GM23338 (cell line): ENCODE results near the gene TAS2R30. TPM values are rescaled to one million over a fixed set of nuclear protein-coding genes. Genes with fewer than 3 reads are reported as not detected.
"Not testable (repeated sequence)": the region's sequence is repeated elsewhere in the genome, so short reads cannot be mapped to it uniquely, and the experiment has no call there.

ENCODE experiments used
- ATAC-seq: fragments of 200-7000 bp; cut with Tn5 transposase; 3 replicates; pipeline ENCODE4 v1.9.1; 2020
- DNase-seq: peaks from one replicate; pipeline ENCODE4 v3.0.0-alpha.2; 2015; ENCODE audit warnings: low spot score
- H2AFZ ChIP-seq: fragments of 200-600 bp; sonication (generic); 2 replicates; pipeline ENCODE4 v1.8.0; 2016; ENCODE audit warnings: antibody characterized with exemption, mild to moderate bottlenecking, moderate library complexity
- H3F3A ChIP-seq: fragments of 200-600 bp; sonication (generic); replicated peaks from 2 replicates; pipeline ENCODE4 v1.8.0; 2017; ENCODE audit warnings: antibody characterized with exemption, mixed run types, low read depth
- H3K27ac ChIP-seq: fragments of 200-600 bp; sonication (generic); 2 replicates; pipeline ENCODE4 v1.6.1; 2016; ENCODE audit warnings: low read depth
- H3K27me3 ChIP-seq: fragments of 200-600 bp; sonication (generic); 2 replicates; pipeline ENCODE4 v1.8.0; 2016; ENCODE audit warnings: mild to moderate bottlenecking, mixed run types, moderate library complexity; ENCODE audit not compliant: insufficient read depth
- H3K36me3 ChIP-seq: fragments of 200-600 bp; sonication (generic); 2 replicates; pipeline ENCODE4 v1.8.0; 2016; ENCODE audit warnings: mild to moderate bottlenecking; ENCODE audit not compliant: insufficient read depth
- H3K4me1 ChIP-seq: fragments of 200-600 bp; sonication (generic); 2 replicates; pipeline ENCODE4 v1.8.0; 2016; ENCODE audit warnings: mild to moderate bottlenecking, moderate library complexity; ENCODE audit not compliant: insufficient read depth
- H3K4me2 ChIP-seq: fragments of 200-600 bp; sonication (generic); 2 replicates; pipeline ENCODE4 v1.7.1; 2017; ENCODE audit warnings: mixed run types
- H3K4me3 ChIP-seq: fragments of 200-600 bp; sonication (generic); 2 replicates; pipeline ENCODE4 v1.6.1; 2016; ENCODE audit warnings: mixed run types
- H3K79me2 ChIP-seq: fragments of 200-600 bp; sonication (generic); replicated peaks from 2 replicates; pipeline ENCODE4 v1.8.0; 2017; ENCODE audit warnings: mild to moderate bottlenecking; ENCODE audit not compliant: insufficient read depth
- H3K9me2 ChIP-seq: fragments of 200-600 bp; sonication (generic); 2 replicates; pipeline ENCODE4 v1.8.0; 2017; ENCODE audit not compliant: insufficient read depth
- H4K20me1 ChIP-seq: fragments of 200-600 bp; sonication (generic); replicated peaks from 2 replicates; pipeline ENCODE4 v1.8.0; 2017; ENCODE audit warnings: mild to moderate bottlenecking; ENCODE audit not compliant: insufficient read depth
- H3K27ac Mint-ChIP-seq: 2 replicates; pipeline ENCODE4 v1.8.0; 2020; ENCODE audit warnings: inconsistent platforms, mild to moderate bottlenecking, moderate library complexity, mixed read lengths
- H3K27me3 Mint-ChIP-seq: 3 replicates; pipeline ENCODE4 v1.8.0; 2022; ENCODE audit warnings: low read depth, mild to moderate bottlenecking, moderate library complexity, mixed read lengths, inconsistent platforms; ENCODE audit not compliant: insufficient read depth, poor library complexity
- H3K36me3 Mint-ChIP-seq: 3 replicates; pipeline ENCODE4 v1.8.0; 2021; ENCODE audit warnings: low read depth, mild to moderate bottlenecking, inconsistent platforms, moderate library complexity, mixed read lengths
- H3K4me1 Mint-ChIP-seq: 3 replicates; pipeline ENCODE4 v1.8.0; 2020; ENCODE audit warnings: mild to moderate bottlenecking, inconsistent platforms, mixed read lengths
- H3K4me3 Mint-ChIP-seq: 3 replicates; pipeline ENCODE4 v1.8.0; 2021; ENCODE audit warnings: moderate library complexity, mild to moderate bottlenecking, inconsistent platforms, mixed read lengths
- H3K9me3 Mint-ChIP-seq: 3 replicates; pipeline ENCODE4 v1.8.0; 2020; ENCODE audit warnings: moderate library complexity, mild to moderate bottlenecking, inconsistent platforms, mixed read lengths
- CTCF ChIP-seq, 2 experiments: fragments of 200-600 bp in 1 of 2; sonication (generic) in 1 of 2; conservative IDR thresholded peaks; 2 replicates each; pipeline versions ENCODE4 v1.5.1 to v1.6.1; 2016 to 2017; ENCODE audit warnings: antibody characterized with exemption in 2 of 2, low read depth in 2 of 2, mild to moderate bottlenecking in 2 of 2, moderate library complexity in 1 of 2
- ETS1 ChIP-seq: IDR thresholded peaks from 2 replicates; pipeline ENCODE4 v1.6.1; 2016; ENCODE audit warnings: antibody characterized with exemption
- EZH2 ChIP-seq: fragments of 200-600 bp; sonication (generic); IDR thresholded peaks from one replicate; pipeline ENCODE4 v1.8.0; 2017; ENCODE audit warnings: antibody characterized with exemption, mild to moderate bottlenecking, low read depth; ENCODE audit not compliant: unreplicated experiment
- NANOG ChIP-seq: IDR thresholded peaks from 2 replicates; pipeline ENCODE4 v1.6.1; 2016; ENCODE audit warnings: antibody characterized with exemption, borderline replicate concordance
- POLR2AphosphoS5 ChIP-seq: IDR thresholded peaks from 2 replicates; pipeline ENCODE4 v1.6.1; 2016; ENCODE audit warnings: antibody characterized with exemption, low read depth
- REST ChIP-seq: IDR thresholded peaks from one replicate; pipeline ENCODE4 v1.6.1; 2018; ENCODE audit warnings: antibody characterized with exemption; ENCODE audit not compliant: unreplicated experiment
- STAT1 ChIP-seq: IDR thresholded peaks from one replicate; pipeline ENCODE4 v1.6.1; 2016; ENCODE audit warnings: antibody characterized with exemption; ENCODE audit not compliant: unreplicated experiment
- ZNF114 ChIP-seq: fragments of 250-450 bp; sonication (Bioruptor Pico); IDR thresholded peaks from 2 replicates; pipeline ENCODE4 v1.5.0; 2020; ENCODE audit warnings: mild to moderate bottlenecking, moderate library complexity
- ZNF462 ChIP-seq: fragments of 250-450 bp; sonication (Bioruptor Pico); IDR thresholded peaks from 2 replicates; pipeline ENCODE4 v1.5.0; 2020; ENCODE audit warnings: mild to moderate bottlenecking, moderate library complexity
- polyA plus RNA-seq: library from polyadenylated mRNA; unstranded; fragments of >200 nt; fragmentation: Nextera tagmentation; extraction: Ambion mirVana; gene quantifications from 2 replicates; pipeline ENCODE4 v1.2.1, GENCODE V29; 2016
- total RNA-seq: library from RNA; depleted of rRNA; stranded (reverse); fragments of >200 nt; shearing (Covaris generic); gene quantifications from 2 replicates; pipeline ENCODE4 v1.2.3, GENCODE V29; 2014

Gene TAS2R30
- total and polyA plus RNA-seq, 2 experiments from 2014 or later, result 0.39 to 13.7 TPM

- 0 out of 2 replicates have a peak, but pooled peaks cover 15% of the 10 kb centered on the region for H4K20me1 ChIP-seq
- H3K4me2 ChIP-seq, result no peak overlapping the region
- ATAC-seq (no peak), DNase-seq (no peak)
- no peaks in the 10 kb centered on the region for H3F3A ChIP-seq
- Mint-ChIP-seq H3K27me3 (no peaks in the 10 kb centered on the region), H3K9me3 (peaks cover 17% of the 10 kb centered on the region), H3K27ac (no peak overlapping the region), H3K36me3 (peaks cover 76% of the 10 kb centered on the region), H3K4me1 (no peaks in the 10 kb centered on the region; the same call in 2 of the 3 replicates), H3K4me3 (no peak overlapping the region)
- no peak overlapping the region for H3K27ac ChIP-seq
- no peaks in the 10 kb centered on the region for H3K36me3 ChIP-seq
- H3K4me3 ChIP-seq, result no peak overlapping the region
- TF ChIP-seq NANOG (no peak), STAT1 (no peak), ETS1 (no peak), EZH2 (no peak), ZNF462 (CRISPR knock-in tag) (no peak), ZNF114 (no peak), POLR2AphosphoS5 (no peak), CTCF (conservative IDR thresholded peaks at IDR 0.05; ENCODE audit: low read depth in 2 of 2) (no peak), REST (no peak)
- no peaks in the 10 kb centered on the region for H3K4me1 ChIP-seq
- H3K27me3 ChIP-seq, result no peaks in the 10 kb centered on the region
- H2AFZ ChIP-seq, result no peak overlapping the region
- H3K9me2 ChIP-seq, result no peaks in the 10 kb centered on the region
- peaks cover 82% of the 10 kb centered on the region for H3K79me2 ChIP-seq
Observed at GRCh38 chr12:11105546-11105945, 28.9 kb downstream of the TAS2R30 start.

- not testable (repeated sequence) for DNase-seq, H3K9me3 Mint-ChIP-seq, H3K4me1 Mint-ChIP-seq, H3K27me3 ChIP-seq, ATAC-seq, H3K4me3 Mint-ChIP-seq, H3K27ac ChIP-seq, H2AFZ ChIP-seq, H4K20me1 ChIP-seq, H3K4me2 ChIP-seq, H3K9me2 ChIP-seq, H3K4me1 ChIP-seq, H3K27ac Mint-ChIP-seq, H3K36me3 ChIP-seq, H3K27me3 Mint-ChIP-seq, H3K4me3 ChIP-seq, H3F3A ChIP-seq
- peaks cover 13% of the 10 kb centered on the region for H3K79me2 ChIP-seq
- H3K36me3 Mint-ChIP-seq, result peaks cover 17% of the 10 kb centered on the region
Observed at GRCh38 chr12:11094910-11095309, 39.5 kb downstream of the TAS2R30 start.
